Sigmoid colon (tissue), 4 donors: ENCODE data around the gene TMEM108.

ENCODE experiments used
- POLR2A ChIP-seq, 2 donors: fragments of 450-650 bp; IDR thresholded peaks; one replicate each; pipeline ENCODE4 v1.6.1; 2016; ENCODE audit warnings: antibody characterized with exemption in 2 of 2, mild to moderate bottlenecking in 2 of 2, moderate library complexity in 2 of 2
- POLR2AphosphoS5 ChIP-seq, 4 donors: sonication (generic); formaldehyde crosslinking; IDR thresholded peaks; one replicate each; pipeline ENCODE4 v1.6.1; 2017; ENCODE audit warnings: antibody characterized with exemption in 4 of 4

DNA sequence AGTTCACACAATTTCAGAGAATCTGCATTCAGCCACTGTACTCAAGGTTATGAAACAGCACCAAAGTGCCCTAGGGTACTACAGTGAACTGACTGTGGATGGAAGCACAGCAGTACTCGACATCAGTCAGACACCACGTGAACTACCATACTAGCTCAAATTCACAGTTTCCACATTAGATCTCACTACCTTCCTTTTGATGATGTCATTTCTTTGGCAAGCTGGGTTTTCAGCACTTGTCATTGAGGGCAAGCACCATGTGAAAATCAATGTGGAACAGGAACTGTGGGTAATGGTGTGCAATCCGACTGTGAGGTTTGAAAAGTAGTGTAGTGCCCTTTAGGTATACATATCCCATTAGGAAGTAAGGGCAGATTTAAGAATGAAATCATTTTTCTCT, 251.1 kb downstream of the TMEM108 start:
- no peak for TF ChIP-seq POLR2A (IDR thresholded peaks at IDR 0.05)
- no peak for TF ChIP-seq POLR2AphosphoS5 (IDR thresholded peaks at IDR 0.05)
